ENCODE measurements around the gene NCKIPSD.

DNA sequence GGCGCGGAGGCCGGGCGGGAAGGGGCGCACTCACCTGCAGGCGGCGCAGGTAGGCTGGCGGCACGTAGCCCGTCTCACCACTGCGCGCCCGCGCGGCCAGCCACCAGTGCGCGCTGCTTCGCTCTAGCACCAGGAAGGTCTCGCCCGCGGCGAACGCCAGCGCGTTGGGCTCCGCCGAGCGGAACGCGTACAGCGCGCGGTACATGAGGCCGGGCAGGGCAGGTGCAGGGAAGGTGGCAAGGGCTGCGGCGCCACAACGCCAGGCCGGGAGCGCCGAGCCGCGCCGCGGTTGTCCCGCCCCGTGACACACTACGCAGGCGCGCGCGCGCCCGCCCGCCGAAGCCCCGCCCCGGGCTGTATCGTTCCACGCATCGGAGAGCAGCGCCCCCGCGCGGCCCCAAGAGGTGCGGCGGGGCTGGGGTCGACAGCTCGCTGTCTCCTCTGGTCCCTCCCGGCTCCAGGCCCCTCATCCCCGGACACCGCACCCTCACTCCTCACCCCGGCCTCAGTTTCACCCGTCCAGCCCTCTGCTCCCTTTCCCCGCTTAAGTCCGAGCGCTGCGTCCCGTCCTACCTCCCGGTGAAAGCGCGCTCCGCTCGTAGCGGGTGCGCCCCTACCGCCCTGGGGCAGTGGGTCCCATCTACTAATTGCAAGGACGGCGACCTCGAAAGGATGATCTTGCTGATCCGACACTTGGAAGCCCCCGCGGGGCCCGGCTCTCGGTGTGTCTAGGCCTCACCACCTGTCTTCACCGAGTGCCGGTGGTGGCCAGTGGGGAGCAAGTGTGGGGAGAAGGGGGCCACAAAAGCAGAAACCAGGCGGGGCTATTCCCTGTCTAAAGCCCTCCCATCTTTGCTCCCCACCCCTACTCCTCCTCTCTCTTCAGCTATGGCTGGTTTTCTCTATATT lies at the start of gene NCKIPSD:
- TF ChIP-seq, protein P1, sequence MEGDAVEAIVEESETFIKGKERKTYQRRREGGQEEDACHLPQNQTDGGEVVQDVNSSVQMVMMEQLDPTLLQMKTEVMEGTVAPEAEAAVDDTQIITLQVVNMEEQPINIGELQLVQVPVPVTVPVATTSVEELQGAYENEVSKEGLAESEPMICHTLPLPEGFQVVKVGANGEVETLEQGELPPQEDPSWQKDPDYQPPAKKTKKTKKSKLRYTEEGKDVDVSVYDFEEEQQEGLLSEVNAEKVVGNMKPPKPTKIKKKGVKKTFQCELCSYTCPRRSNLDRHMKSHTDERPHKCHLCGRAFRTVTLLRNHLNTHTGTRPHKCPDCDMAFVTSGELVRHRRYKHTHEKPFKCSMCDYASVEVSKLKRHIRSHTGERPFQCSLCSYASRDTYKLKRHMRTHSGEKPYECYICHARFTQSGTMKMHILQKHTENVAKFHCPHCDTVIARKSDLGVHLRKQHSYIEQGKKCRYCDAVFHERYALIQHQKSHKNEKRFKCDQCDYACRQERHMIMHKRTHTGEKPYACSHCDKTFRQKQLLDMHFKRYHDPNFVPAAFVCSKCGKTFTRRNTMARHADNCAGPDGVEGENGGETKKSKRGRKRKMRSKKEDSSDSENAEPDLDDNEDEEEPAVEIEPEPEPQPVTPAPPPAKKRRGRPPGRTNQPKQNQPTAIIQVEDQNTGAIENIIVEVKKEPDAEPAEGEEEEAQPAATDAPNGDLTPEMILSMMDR (IDR thresholded peaks at IDR 0.05; ENCODE audit: extremely low read depth in 1 of 2, insufficient read depth in 1 of 2, low read depth in 1 of 2, low read length in 2 of 2), result peak; percentile 88 to 90
- peak; percentile 96 for TF ChIP-seq POLR2AphosphoS5 (IDR thresholded peaks at IDR 0.05; ENCODE audit: insufficient read depth, low read depth, low read length)
- TF ChIP-seq EZH2 (IDR thresholded peaks at IDR 0.05; ENCODE audit: borderline replicate concordance, low read depth, low read length, severe bottlenecking), result no peak
- peak; percentile 95 for TF ChIP-seq POLR2A (IDR thresholded peaks at IDR 0.05; ENCODE audit: low read depth, low read length)
- no peak for TF ChIP-seq MYC (IDR thresholded peaks at IDR 0.05; ENCODE audit: low read depth, low read length)

Measured in endothelial cell of umbilical vein (primary cell).